Measurements from ENCODE around the gene ITGA5. TPM values are rescaled to one million over a fixed set of nuclear protein-coding genes. Genes with fewer than 3 reads are reported as not detected.

ITGA5 gene
- total and polyA plus RNA-seq, 9 of the 15 experiments (the other 6 are each of a cell fraction or from before 2014, with no cell fraction given): 9.1 to 82.1 (median 47.4) TPM

- TF ChIP-seq ZNF79 (CRISPR knock-in tag; IDR thresholded peaks at IDR 0.05; ENCODE audit: low read depth) (no peak), CC2D1A (IDR thresholded peaks at IDR 0.05) (peak; percentile 69; the same call in 1 of the 2 replicates), ZNF707 (CRISPR knock-in tag; conservative IDR thresholded peaks at IDR 0.05) (no peak), BCLAF1 (IDR thresholded peaks at IDR 0.05; ENCODE audit: borderline replicate concordance in 1 of 2, control insufficient read depth in 1 of 2, low read depth in 2 of 2, low read length in 1 of 2) (no peak), SMAD3 (CRISPR knock-in tag; conservative IDR thresholded peaks at IDR 0.05) (0 out of 2 replicates have a peak, but pooled peaks have one; percentile 19), RBM25 (IDR thresholded peaks at IDR 0.05; ENCODE audit: low read depth, low read length, severe bottlenecking) (no peak), SMARCA5 (IDR thresholded peaks at IDR 0.05) (0 out of 2 replicates have a peak, but pooled peaks have one; percentile 39), TOE1 (IDR thresholded peaks at IDR 0.05; ENCODE audit: borderline replicate concordance) (peak; percentile 22; the same call in 1 of the 2 replicates), TOE1 (CRISPR knock-in tag; IDR thresholded peaks at IDR 0.05; ENCODE audit: borderline replicate concordance, low read depth) (no peak), POLR2AphosphoS2 (IDR thresholded peaks at IDR 0.05; ENCODE audit: low read length) (0 out of 2 replicates have a peak, but pooled peaks have one; percentile 44), AFF1 (IDR thresholded peaks at IDR 0.05; ENCODE audit: low read depth in 1 of 2, partially characterized antibody in 2 of 2) (peak in 1 of 2 experiments; percentile 27), ZNF133 (CRISPR knock-in tag; IDR thresholded peaks at IDR 0.05) (no peak), JUND (IDR thresholded peaks at IDR 0.05; ENCODE audit: borderline replicate concordance, low read depth, low read length) (peak; percentile 54; the same call in 1 of the 2 replicates), JUND (tag; IDR thresholded peaks at IDR 0.05; ENCODE audit: borderline replicate concordance, low read depth, low read length) (no peak; the same call in 2 of the 3 replicates)
- TF ChIP-seq, protein P1, sequence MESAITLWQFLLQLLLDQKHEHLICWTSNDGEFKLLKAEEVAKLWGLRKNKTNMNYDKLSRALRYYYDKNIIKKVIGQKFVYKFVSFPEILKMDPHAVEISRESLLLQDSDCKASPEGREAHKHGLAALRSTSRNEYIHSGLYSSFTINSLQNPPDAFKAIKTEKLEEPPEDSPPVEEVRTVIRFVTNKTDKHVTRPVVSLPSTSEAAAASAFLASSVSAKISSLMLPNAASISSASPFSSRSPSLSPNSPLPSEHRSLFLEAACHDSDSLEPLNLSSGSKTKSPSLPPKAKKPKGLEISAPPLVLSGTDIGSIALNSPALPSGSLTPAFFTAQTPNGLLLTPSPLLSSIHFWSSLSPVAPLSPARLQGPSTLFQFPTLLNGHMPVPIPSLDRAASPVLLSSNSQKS (CRISPR knock-in tag; IDR thresholded peaks at IDR 0.05): no peak
- TF ChIP-seq, protein P2, sequence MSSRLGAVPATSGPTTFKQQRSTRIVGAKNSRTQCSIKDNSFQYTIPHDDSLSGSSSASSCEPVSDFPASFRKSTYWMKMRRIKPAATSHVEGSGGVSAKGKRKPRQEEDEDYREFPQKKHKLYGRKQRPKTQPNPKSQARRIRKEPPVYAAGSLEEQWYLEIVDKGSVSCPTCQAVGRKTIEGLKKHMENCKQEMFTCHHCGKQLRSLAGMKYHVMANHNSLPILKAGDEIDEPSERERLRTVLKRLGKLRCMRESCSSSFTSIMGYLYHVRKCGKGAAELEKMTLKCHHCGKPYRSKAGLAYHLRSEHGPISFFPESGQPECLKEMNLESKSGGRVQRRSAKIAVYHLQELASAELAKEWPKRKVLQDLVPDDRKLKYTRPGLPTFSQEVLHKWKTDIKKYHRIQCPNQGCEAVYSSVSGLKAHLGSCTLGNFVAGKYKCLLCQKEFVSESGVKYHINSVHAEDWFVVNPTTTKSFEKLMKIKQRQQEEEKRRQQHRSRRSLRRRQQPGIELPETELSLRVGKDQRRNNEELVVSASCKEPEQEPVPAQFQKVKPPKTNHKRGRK (tag; IDR thresholded peaks at IDR 0.05): peak; percentile 68
Measured at GRCh38 chr12:54398995-54399793, 19.9 kb downstream of the ITGA5 start (continued).
